ENCODE results near the gene TET1. TPM values are rescaled to one million over a fixed set of nuclear protein-coding genes. Genes with fewer than 3 reads are reported as not detected.

TET1 gene
- total RNA-seq, 1 experiment from 2014 or later, result 2.7 TPM

GRCh38 chr10:68732651-68733050 lies 172.5 kb downstream of the TET1 start:
- ATAC-seq (no peak), DNase-seq (ENCODE audit: low read depth, low spot score) (no peak)
- H3K27me3 ChIP-seq (ENCODE audit: insufficient read depth, low read length), result no peaks in the 10 kb centered on the region
- H3K9me3 ChIP-seq (ENCODE audit: control insufficient read depth in 1 of 2, insufficient read depth in 1 of 2, low read depth in 1 of 2, low read length in 2 of 2), result no peaks in the 10 kb centered on the region
- no peaks in the 10 kb centered on the region for H3K9me2 ChIP-seq (ENCODE audit: insufficient read depth)
- H3K36me3 ChIP-seq (ENCODE audit: control insufficient read depth in 1 of 2, insufficient read depth in 2 of 2, low read length in 2 of 2), result peaks cover 42 to 50% of the 10 kb centered on the region in 2 experiments
- ChIA-PET CTCF (no interaction called here), RAD21 (ENCODE audit: low non-redundant PET in 1 of 2, low total read pairs in 2 of 2, uncharacterized antibody in 2 of 2, unreplicated experiment in 2 of 2) (interaction anchor here in 1 of 2 experiments (1.5 kb wide), 1 partner anchor 182 kb away, joined by 3 read pairs; no protein-coding TSS in a partner anchor), POLR2A (no interaction called here)
- intact Hi-C loops (cut with micrococcal nuclease), result no loop called here
- H3K4me3 ChIP-seq (replicated peaks in 1 of 2; ENCODE audit: low read depth in 1 of 2, low read length in 2 of 2), result no peak overlapping the region
- no TSS peak for BruUV-seq (replicated peaks)
- H3K79me2 ChIP-seq (ENCODE audit: insufficient read depth, low read length), result peaks cover 94% of the 10 kb centered on the region
- H2AFZ ChIP-seq (ENCODE audit: low read depth, low read length, poor library complexity, severe bottlenecking), result no peak overlapping the region
- TF ChIP-seq POLR2A (IDR thresholded peaks at IDR 0.05; ENCODE audit: borderline replicate concordance, extremely low read depth, insufficient read depth, insufficient read length) (no peak), ZFX (IDR thresholded peaks at IDR 0.05) (no peak), EGR1 (IDR thresholded peaks at IDR 0.05; ENCODE audit: low read depth) (no peak), SIN3A (IDR thresholded peaks at IDR 0.05; ENCODE audit: low read depth) (no peak), RAD21 (IDR thresholded peaks at IDR 0.05; ENCODE audit: low read depth) (no peak)
- TF ChIP-seq, protein P1, sequence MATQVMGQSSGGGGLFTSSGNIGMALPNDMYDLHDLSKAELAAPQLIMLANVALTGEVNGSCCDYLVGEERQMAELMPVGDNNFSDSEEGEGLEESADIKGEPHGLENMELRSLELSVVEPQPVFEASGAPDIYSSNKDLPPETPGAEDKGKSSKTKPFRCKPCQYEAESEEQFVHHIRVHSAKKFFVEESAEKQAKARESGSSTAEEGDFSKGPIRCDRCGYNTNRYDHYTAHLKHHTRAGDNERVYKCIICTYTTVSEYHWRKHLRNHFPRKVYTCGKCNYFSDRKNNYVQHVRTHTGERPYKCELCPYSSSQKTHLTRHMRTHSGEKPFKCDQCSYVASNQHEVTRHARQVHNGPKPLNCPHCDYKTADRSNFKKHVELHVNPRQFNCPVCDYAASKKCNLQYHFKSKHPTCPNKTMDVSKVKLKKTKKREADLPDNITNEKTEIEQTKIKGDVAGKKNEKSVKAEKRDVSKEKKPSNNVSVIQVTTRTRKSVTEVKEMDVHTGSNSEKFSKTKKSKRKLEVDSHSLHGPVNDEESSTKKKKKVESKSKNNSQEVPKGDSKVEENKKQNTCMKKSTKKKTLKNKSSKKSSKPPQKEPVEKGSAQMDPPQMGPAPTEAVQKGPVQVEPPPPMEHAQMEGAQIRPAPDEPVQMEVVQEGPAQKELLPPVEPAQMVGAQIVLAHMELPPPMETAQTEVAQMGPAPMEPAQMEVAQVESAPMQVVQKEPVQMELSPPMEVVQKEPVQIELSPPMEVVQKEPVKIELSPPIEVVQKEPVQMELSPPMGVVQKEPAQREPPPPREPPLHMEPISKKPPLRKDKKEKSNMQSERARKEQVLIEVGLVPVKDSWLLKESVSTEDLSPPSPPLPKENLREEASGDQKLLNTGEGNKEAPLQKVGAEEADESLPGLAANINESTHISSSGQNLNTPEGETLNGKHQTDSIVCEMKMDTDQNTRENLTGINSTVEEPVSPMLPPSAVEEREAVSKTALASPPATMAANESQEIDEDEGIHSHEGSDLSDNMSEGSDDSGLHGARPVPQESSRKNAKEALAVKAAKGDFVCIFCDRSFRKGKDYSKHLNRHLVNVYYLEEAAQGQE (IDR thresholded peaks at IDR 0.05; ENCODE audit: low read depth), result no peak
- no peak overlapping the region for H3K9ac ChIP-seq (ENCODE audit: low read length)
- H3K4me2 ChIP-seq (ENCODE audit: low read length), result no peak overlapping the region
- H4K20me1 ChIP-seq (ENCODE audit: insufficient read depth), result no peaks in the 10 kb centered on the region; the same call in none of the 2 replicates
- H3K4me1 ChIP-seq (ENCODE audit: control insufficient read depth in 1 of 2, insufficient read depth in 2 of 2, low read length in 2 of 2), result no peaks in the 10 kb centered on the region
- H3K27ac ChIP-seq (ENCODE audit: low read depth, low read length), result no peak overlapping the region

GRCh38 chr10:68734349-68734748 lies 174.2 kb downstream of the TET1 start:
- H3K9ac ChIP-seq (ENCODE audit: low read length), result no peak overlapping the region
- intact Hi-C loops (cut with micrococcal nuclease), result no loop called here
- peaks cover 84% of the 10 kb centered on the region for H3K79me2 ChIP-seq (ENCODE audit: insufficient read depth, low read length)
- CTCF ChIA-PET, result interaction anchor here (1.1 kb wide), 1 partner anchor 185 kb away, joined by 3 read pairs; no protein-coding TSS in a partner anchor
- H3K27me3 ChIP-seq (ENCODE audit: insufficient read depth, low read length), result no peaks in the 10 kb centered on the region
- H3K4me3 ChIP-seq (replicated peaks in 1 of 2; ENCODE audit: low read depth in 1 of 2, low read length in 2 of 2), result no peak overlapping the region
- no peaks in the 10 kb centered on the region; the same call in none of the 2 replicates for H4K20me1 ChIP-seq (ENCODE audit: insufficient read depth)
- no peak overlapping the region for H2AFZ ChIP-seq (ENCODE audit: low read depth, low read length, poor library complexity, severe bottlenecking)
- DNase-seq (ENCODE audit: low read depth, low spot score), result no peak
- no peaks in the 10 kb centered on the region for H3K9me3 ChIP-seq (ENCODE audit: control insufficient read depth in 1 of 2, insufficient read depth in 1 of 2, low read depth in 1 of 2, low read length in 2 of 2)
- no peak for ATAC-seq
- H3K4me1 ChIP-seq (ENCODE audit: control insufficient read depth in 1 of 2, insufficient read depth in 2 of 2, low read length in 2 of 2), result no peaks in the 10 kb centered on the region
- POLR2A ChIA-PET, result interaction anchor here (0.5 kb wide), 1 partner anchor 27 kb away, joined by 3 read pairs; no protein-coding TSS in a partner anchor
- H3K36me3 ChIP-seq (ENCODE audit: control insufficient read depth in 1 of 2, insufficient read depth in 2 of 2, low read length in 2 of 2), result peaks cover 47 to 50% of the 10 kb centered on the region in 2 experiments
- no peak overlapping the region for H3K4me2 ChIP-seq (ENCODE audit: low read length)
- no peaks in the 10 kb centered on the region for H3K9me2 ChIP-seq (ENCODE audit: insufficient read depth)
- RAD21 ChIA-PET (ENCODE audit: low non-redundant PET in 1 of 2, low total read pairs in 2 of 2, uncharacterized antibody in 2 of 2, unreplicated experiment in 2 of 2), result no interaction called here
- no peak overlapping the region for H3K27ac ChIP-seq (ENCODE audit: low read depth, low read length)
- BruUV-seq (replicated peaks), result no TSS peak
- no peak for TF ChIP-seq YY1 (IDR thresholded peaks at IDR 0.05; ENCODE audit: extremely low read depth, insufficient replicate concordance, low read depth, low read length)
- TF ChIP-seq EZH2phosphoT487 (IDR thresholded peaks at IDR 0.05; ENCODE audit: borderline replicate concordance), result no peak
- TF ChIP-seq, protein P2, sequence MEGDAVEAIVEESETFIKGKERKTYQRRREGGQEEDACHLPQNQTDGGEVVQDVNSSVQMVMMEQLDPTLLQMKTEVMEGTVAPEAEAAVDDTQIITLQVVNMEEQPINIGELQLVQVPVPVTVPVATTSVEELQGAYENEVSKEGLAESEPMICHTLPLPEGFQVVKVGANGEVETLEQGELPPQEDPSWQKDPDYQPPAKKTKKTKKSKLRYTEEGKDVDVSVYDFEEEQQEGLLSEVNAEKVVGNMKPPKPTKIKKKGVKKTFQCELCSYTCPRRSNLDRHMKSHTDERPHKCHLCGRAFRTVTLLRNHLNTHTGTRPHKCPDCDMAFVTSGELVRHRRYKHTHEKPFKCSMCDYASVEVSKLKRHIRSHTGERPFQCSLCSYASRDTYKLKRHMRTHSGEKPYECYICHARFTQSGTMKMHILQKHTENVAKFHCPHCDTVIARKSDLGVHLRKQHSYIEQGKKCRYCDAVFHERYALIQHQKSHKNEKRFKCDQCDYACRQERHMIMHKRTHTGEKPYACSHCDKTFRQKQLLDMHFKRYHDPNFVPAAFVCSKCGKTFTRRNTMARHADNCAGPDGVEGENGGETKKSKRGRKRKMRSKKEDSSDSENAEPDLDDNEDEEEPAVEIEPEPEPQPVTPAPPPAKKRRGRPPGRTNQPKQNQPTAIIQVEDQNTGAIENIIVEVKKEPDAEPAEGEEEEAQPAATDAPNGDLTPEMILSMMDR (IDR thresholded peaks at IDR 0.05 in 2 of 3, conservative IDR thresholded peaks at IDR 0.05 in 1 of 3; ENCODE audit: borderline replicate concordance in 1 of 3, insufficient read depth in 1 of 3, low read depth in 2 of 3, low read length in 2 of 3), result no peak
- TF ChIP-seq, protein P1 (IDR thresholded peaks at IDR 0.05; ENCODE audit: low read depth), result no peak

All from HCT116 (cell line).